Epithelial cell of proximal tubule (primary cell): Measurements from ENCODE around the gene CHGA. TPM values are rescaled to one million over a fixed set of nuclear protein-coding genes. Genes with fewer than 3 reads are reported as not detected.

Experiments used
- DNase-seq: peaks from one replicate; pipeline ENCODE4 v3.0.0-alpha.2; 2011; ENCODE audit warnings: low read depth
- H3K4me3 ChIP-seq: 2 replicates; pipeline ENCODE4 v1.5.1; 2011; ENCODE audit warnings: low read depth, mild to moderate bottlenecking, low read length
- CTCF ChIP-seq: conservative IDR thresholded peaks from 2 replicates; pipeline ENCODE4 v1.5.1; 2012; ENCODE audit warnings: low read depth, mild to moderate bottlenecking, low read length
- total RNA-seq: library from RNA; depleted of rRNA; stranded (reverse); fragments of >200 nt; gene quantifications from 2 replicates; pipeline ENCODE4 v1.2.3, GENCODE V29; 2015

CHGA gene, protein sequence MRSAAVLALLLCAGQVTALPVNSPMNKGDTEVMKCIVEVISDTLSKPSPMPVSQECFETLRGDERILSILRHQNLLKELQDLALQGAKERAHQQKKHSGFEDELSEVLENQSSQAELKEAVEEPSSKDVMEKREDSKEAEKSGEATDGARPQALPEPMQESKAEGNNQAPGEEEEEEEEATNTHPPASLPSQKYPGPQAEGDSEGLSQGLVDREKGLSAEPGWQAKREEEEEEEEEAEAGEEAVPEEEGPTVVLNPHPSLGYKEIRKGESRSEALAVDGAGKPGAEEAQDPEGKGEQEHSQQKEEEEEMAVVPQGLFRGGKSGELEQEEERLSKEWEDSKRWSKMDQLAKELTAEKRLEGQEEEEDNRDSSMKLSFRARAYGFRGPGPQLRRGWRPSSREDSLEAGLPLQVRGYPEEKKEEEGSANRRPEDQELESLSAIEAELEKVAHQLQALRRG
- total RNA-seq: not detected in 2 replicates

- no peak for DNase-seq
- H3K4me3 ChIP-seq: no peak within 1 kb of the TSS
Observed at GRCh38 chr14:92922883-92923743, at the start of gene CHGA. CHGA (plus strand) TSS chr14:92923150; CDS start chr14:92923360, 210 bp downstream.

DNA sequence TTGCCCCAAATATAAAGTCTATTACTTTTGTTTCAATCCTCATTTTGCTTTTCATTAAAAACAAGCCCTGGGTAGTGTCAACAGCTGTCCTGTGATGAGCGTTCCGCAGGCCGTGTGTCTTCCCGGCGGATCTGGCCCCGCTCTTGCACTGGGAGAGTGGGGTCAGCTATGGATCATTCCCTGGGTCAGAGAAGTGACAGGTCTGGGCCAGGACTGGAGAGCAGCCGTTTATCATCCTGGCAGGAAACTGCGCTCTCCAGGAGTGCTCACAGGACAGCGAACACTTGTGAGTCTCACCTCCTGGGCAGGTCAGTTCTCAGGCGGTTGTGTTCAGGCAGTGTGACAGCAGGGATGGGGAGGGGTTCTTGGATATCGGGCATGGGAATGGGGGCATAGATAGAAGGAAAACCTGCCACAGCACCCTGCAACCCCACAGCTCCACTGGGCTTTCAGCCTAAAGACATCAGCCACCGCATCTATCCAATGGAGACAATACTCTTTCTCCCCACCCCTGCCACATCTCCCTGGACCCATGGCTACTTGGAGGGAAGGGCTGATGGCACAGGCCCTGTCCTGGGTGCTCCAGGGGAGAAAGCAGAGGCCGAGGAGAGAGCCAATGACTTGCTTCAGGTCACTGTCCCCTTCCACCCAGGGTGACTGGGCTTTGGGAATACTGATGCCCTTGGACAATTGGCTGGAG is 47.8 kb upstream of the CHGA start:
- H3K4me3 ChIP-seq: no peak overlapping the region
- no peak for DNase-seq
- no peak for TF ChIP-seq CTCF

More at GRCh38 chr14:92922883-92923743, at the start of gene CHGA:
- TF ChIP-seq CTCF: no peak

DNA sequence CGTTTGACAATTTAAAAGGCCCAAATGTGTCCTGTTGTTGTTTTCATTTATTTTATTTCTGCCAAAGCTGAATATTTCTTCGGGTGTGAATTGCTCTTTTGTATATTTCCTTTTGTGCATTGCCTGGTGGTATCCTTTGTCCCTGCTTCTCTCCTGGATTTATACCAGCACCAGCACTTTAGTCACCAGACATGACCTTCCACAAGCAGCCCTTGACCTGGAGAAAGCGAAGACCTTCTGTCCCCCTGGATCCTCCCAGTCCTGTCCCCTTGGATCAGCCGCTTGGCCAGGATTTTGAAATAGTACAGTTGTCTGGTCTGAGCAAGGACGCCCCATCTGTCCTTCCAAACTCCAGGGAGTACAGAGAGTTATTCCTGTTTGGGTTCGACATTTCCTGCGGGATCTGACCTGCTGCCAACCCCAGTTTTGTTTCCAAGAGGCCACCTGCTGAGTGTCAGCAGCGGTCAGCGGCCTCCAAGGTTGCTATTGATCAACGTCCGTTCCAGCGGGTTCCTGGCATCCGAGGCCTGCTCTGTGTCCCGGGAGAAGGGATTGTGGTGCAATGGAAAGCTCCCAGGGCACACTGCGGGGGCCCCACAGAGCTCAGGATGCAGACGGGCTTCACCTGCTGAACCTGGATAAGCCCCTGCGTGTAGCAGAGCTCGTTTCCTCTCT is 45.1 kb upstream of the CHGA start:
- no peak for DNase-seq
- H3K4me3 ChIP-seq: no peak overlapping the region
- TF ChIP-seq CTCF: no peak

GRCh38 chr14:92880351-92880750 is 42.6 kb upstream of the CHGA start:
- H3K4me3 ChIP-seq: no peak overlapping the region
- TF ChIP-seq CTCF: no peak
- DNase-seq: no peak

DNA sequence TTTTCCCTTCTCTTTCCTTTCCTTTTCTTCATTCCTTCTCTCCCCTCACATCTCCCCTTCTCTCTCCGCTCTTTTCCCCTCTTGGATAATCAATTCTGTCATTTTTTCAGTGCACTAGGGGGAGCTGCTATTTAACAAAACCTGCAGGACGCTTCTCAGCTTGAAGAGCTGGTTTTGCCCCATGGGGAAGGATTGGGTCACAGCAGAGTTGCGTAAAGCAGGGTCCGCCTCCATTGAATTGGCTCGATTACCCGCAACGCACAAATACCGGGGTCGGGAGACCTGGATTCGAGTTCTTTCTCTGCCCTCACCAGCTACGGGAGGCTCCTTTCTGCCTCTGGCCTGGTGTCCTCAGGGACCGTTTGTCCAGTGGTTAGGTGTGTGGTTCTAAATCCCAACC is 42.1 kb upstream of the CHGA start:
- peak; percentile 53 for TF ChIP-seq CTCF
- no peak for DNase-seq
- no peak overlapping the region for H3K4me3 ChIP-seq

DNA sequence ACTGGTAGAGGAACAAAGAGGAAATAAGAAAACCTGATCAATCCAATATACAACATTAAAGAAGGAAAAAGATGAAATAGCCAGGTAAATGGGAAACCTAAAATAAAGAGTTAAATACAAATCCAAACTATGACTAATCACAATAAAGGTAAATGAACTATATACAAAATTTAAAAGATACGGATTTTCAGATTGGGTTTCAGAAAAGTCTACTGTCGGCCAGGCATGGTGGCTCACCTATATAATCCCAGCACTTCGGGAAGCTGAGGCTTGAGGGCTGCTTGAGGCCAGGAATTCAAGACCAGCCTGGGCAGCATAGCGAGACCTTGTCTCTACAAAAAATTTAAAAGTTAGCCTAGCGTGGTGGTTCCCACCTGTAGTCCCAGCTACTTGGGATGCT is 39.9 kb upstream of the CHGA start:
- DNase-seq: no peak
- no peak for TF ChIP-seq CTCF
- no peak overlapping the region for H3K4me3 ChIP-seq
